Measurements from ENCODE around the gene ATF6. TPM values are rescaled to one million over a fixed set of nuclear protein-coding genes. Genes with fewer than 3 reads are reported as not detected.

ATF6 gene
- total and polyA plus RNA-seq, 2 donors (not counting 3 experiments of a cell fraction or from before 2014, with no cell fraction given) = 24.9 to 40.3 TPM

DNA sequence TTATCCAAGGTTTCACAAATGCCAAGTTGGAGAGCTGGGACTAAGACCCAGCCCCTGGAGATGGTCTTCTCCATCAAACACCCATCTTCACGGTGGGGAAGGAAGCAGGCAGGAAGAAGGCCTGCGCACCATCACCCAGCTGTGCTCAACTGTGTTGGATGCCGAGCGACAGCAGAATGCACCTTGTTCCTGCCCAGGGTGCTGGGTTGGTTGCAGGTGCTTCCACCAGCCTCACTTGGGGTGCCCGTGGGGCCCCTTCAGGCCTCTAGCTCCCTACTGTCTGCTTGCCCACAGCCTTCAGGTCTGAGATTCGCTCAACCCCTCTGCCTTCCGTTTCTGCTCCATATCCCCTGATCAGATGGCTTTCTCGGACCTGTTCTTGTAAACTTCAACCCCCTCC is 215.0 kb downstream of the ATF6 start:
- no TSS peak for BruUV-seq (replicated peaks)
- no peak overlapping the region for H3K4me2 ChIP-seq (ENCODE audit: insufficient read depth, low read length)
- no peaks in the 10 kb centered on the region for H3K36me3 ChIP-seq (ENCODE audit: control insufficient read depth in 2 of 2, extremely low read depth in 1 of 2, insufficient read depth in 2 of 2, low read length in 2 of 2)
- intact Hi-C loops (cut with micrococcal nuclease) = no loop called here
- FAIRE-seq (no peak), DNase-seq (ENCODE audit: low read depth, low spot score) (no peak)
- H3K27ac ChIP-seq (ENCODE audit: insufficient read depth, low read depth, low read length) = no peak overlapping the region
- ChIA-PET POLR2A (no interaction called here), CTCF (interaction anchor here (1.1 to 1.7 kb wide), 2 partner anchors 23 to 189 kb away, joined by 3 to 4 read pairs; no protein-coding TSS in a partner anchor)
- no peaks in the 10 kb centered on the region for H4K20me1 ChIP-seq (replicated peaks; ENCODE audit: control insufficient read depth, extremely low read depth, insufficient read depth, low read length)
- H2AFZ ChIP-seq (ENCODE audit: low read depth, low read length) = no peak overlapping the region
- dilution Hi-C loops (cut with MboI; ENCODE audit: extremely low pct_ligation_motif_present, low sequenced_read_pairs) = no loop called here
- peaks cover 6 to 8% of the 10 kb centered on the region in 2 experiments for H3K27me3 ChIP-seq (ENCODE audit: control insufficient read depth in 2 of 2, insufficient read depth in 2 of 2, low read length in 2 of 2)
- no peaks in the 10 kb centered on the region for H3K9me3 ChIP-seq (replicated peaks; ENCODE audit: control insufficient read depth, insufficient read depth, low read length)
- H3K9me1 ChIP-seq (replicated peaks; ENCODE audit: control insufficient read depth, extremely low read depth, insufficient read depth, low read length) = no peaks in the 10 kb centered on the region
- no peak for TF ChIP-seq GATA2 (IDR thresholded peaks at IDR 0.05; ENCODE audit: insufficient read depth, insufficient read length, low read depth, low read length)
- TF ChIP-seq POLR2A (IDR thresholded peaks at IDR 0.05; ENCODE audit: low read depth, low read length) = no peak
- TF ChIP-seq EZH2 (IDR thresholded peaks at IDR 0.05; ENCODE audit: borderline replicate concordance, low read depth, low read length, severe bottlenecking) = no peak
- TF ChIP-seq MYC (IDR thresholded peaks at IDR 0.05; ENCODE audit: low read depth, low read length) = no peak
- TF ChIP-seq, protein P1, sequence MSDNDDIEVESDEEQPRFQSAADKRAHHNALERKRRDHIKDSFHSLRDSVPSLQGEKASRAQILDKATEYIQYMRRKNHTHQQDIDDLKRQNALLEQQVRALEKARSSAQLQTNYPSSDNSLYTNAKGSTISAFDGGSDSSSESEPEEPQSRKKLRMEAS (IDR thresholded peaks at IDR 0.05; ENCODE audit: insufficient read depth, insufficient read length) = no peak
- no peak for TF ChIP-seq POLR2AphosphoS5 (IDR thresholded peaks at IDR 0.05; ENCODE audit: insufficient read depth, low read depth, low read length)
- no peak for TF ChIP-seq FOS (IDR thresholded peaks at IDR 0.05; ENCODE audit: borderline replicate concordance, insufficient read depth, low read length)
- TF ChIP-seq JUN (IDR thresholded peaks at IDR 0.05; ENCODE audit: borderline replicate concordance, insufficient read depth, insufficient read length, low read depth) = no peak
- TF ChIP-seq, protein P2, sequence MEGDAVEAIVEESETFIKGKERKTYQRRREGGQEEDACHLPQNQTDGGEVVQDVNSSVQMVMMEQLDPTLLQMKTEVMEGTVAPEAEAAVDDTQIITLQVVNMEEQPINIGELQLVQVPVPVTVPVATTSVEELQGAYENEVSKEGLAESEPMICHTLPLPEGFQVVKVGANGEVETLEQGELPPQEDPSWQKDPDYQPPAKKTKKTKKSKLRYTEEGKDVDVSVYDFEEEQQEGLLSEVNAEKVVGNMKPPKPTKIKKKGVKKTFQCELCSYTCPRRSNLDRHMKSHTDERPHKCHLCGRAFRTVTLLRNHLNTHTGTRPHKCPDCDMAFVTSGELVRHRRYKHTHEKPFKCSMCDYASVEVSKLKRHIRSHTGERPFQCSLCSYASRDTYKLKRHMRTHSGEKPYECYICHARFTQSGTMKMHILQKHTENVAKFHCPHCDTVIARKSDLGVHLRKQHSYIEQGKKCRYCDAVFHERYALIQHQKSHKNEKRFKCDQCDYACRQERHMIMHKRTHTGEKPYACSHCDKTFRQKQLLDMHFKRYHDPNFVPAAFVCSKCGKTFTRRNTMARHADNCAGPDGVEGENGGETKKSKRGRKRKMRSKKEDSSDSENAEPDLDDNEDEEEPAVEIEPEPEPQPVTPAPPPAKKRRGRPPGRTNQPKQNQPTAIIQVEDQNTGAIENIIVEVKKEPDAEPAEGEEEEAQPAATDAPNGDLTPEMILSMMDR (IDR thresholded peaks at IDR 0.05; ENCODE audit: extremely low read depth in 1 of 2, insufficient read depth in 1 of 2, low read depth in 1 of 2, low read length in 2 of 2) = no peak
- H3K9ac ChIP-seq (replicated peaks; ENCODE audit: extremely low read depth, insufficient read depth, low read length) = no peak overlapping the region
- H3K4me1 ChIP-seq (ENCODE audit: control insufficient read depth, extremely low read depth, insufficient read depth, low read length) = no peaks in the 10 kb centered on the region
- H3K79me2 ChIP-seq (ENCODE audit: control insufficient read depth, insufficient read depth, low read length) = no peaks in the 10 kb centered on the region
- no peak overlapping the region for H3K4me3 ChIP-seq (replicated peaks in 1 of 3; ENCODE audit: insufficient read depth in 1 of 3, low read depth in 1 of 3, low read length in 3 of 3)

Data from endothelial cell of umbilical vein (primary cell).